GM21360 (cell line): ENCODE measurements around the gene CAPN15.

Experiments used
- ATAC-seq: cut with Tn5 transposase; IDR thresholded peaks from one replicate; pipeline ENCODE4 v1.9.1; 2021; ENCODE audit warnings: mild to moderate bottlenecking, moderate library complexity; ENCODE audit not compliant: unreplicated experiment

Gene CAPN15

DNA sequence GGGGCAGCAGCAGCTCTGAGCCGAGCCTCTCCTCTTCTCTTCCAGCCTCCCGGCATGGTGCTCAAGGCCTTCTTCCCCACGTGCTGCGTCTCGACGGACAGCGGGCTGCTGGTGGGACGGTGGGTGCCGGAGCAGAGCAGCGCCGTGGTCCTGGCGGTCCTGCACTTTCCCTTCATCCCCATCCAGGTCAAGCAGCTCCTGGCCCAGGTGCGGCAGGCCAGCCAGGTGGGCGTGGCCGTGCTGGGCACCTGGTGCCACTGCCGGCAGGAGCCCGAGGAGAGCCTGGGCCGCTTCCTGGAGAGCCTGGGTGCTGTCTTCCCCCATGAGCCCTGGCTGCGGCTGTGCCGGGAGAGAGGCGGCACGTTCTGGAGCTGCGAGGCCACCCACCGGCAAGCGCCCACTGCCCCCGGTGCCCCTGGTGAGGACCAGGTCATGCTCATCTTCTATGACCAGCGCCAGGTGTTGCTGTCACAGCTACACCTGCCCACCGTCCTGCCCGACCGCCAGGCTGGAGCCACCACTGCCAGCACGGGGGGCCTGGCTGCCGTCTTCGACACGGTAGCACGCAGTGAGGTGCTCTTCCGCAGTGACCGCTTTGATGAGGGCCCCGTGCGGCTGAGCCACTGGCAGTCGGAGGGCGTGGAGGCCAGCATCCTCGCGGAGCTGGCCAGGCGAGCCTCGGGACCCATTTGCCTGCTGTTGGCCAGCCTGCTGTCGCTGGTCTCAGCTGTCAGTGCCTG is 46.7 kb downstream of the CAPN15 start:
- ATAC-seq: no peak

DNA sequence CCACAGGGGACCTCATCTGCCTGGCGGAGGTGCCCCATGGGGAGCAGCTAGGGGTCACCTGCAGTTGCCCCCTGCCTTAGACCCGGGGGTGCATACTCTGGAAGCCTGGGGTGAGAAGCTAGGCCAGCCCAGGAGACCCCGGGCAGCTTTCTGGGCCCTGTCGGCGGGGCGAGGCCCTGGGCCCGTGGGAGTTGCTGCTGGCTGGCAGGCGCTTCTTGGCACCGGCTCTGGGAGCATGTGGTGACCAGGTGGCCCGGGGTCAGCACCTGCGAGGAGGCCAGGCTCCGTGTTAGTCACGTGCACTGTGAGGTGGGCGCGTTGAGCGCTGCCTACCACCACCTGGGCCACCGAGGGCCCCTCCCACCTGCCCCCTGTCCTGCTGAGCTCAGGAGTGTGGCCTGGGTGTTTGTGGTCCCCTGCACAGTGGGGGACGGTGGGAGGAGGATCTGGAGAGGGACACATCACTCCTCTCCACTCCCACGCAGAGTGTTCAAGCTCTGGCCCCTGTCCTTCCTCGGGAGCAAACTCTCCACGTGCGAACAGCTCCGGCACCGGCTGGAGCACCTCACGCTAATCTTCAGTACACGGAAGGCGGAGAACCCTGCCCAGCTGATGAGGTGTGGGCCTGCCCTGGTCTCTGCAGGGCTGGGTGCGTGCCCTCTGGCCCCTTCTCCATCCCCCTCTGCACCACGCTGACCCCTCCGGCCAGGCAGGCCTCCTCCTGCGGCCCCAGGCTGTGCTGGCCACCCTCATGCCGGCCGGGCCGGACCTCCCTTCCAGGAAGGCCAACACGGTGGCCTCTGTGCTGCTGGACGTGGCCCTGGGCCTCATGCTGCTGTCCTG is 48.1 kb downstream of the CAPN15 start:
- ATAC-seq: no peak

DNA sequence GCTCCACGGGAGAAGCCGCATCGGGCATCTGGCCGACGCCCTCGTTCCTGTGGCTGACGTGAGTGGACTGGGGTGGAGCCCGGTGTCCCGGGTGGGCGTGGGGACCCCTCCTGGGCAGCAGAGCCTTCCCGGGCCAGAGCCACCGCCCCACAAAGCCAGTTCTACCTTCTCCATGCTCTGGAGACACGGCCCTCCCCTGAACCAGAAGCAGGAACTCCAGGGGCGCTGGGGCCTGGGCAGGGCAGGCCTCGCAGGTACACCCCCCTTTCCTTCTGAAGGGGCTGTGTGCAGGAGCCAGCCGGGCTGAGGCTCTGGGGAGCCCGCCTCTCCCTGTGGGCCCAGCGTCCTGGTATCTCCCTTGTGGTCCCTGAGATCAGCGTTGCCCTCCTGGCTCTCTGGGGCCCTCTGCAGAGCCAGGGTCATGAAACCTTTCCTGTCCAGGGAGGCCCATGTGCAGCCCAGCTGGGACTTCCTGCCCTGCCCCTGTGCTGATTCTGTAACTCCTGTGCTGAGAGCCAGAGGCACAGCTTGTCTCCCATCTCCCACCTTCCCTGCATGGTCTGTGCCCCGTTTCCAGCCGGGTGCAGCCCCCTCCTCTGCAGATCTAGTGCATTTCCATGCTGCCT is 48.8 kb downstream of the CAPN15 start:
- ATAC-seq: no peak

DNA sequence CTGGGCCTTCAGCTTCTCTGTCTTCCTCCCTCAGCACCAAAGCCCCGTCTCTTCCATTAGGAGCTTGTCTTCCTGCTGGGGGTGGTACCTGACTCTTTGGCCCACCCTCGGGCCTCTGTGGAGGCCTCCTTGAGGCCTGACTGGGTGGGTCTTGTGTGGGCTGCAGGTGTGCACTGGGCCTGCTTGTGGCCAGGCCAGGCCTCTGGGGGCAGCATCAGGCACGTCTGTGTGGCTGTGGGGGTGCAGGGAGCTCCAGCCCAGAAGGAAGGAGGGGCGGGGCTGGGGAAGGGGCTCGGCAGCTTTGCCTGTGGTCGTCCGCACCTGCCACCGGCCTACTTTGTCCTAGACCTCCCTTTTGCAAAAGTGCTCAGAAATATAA is 49.3 kb downstream of the CAPN15 start:
- no peak for ATAC-seq

DNA sequence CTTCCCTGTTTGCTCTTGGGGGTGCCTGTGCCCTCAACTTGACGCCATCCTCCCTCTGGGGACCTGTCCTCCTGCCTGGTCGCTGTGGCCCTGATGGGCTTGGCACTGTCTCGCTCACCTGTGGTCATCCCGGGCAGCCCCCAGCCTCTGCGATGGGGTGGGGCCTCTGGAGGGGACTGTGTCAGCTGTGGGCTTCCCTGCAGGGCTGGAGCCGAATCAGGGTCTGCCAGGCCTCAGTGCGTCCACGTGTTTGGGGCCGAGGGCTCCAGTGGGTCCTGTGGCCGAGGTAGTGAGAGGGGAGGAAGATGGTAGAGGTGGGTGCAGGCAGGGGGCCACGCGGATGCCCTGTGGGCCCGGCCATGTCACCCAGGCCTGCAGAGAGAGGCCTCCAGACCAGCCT is 50.3 kb downstream of the CAPN15 start:
- ATAC-seq: no peak

DNA sequence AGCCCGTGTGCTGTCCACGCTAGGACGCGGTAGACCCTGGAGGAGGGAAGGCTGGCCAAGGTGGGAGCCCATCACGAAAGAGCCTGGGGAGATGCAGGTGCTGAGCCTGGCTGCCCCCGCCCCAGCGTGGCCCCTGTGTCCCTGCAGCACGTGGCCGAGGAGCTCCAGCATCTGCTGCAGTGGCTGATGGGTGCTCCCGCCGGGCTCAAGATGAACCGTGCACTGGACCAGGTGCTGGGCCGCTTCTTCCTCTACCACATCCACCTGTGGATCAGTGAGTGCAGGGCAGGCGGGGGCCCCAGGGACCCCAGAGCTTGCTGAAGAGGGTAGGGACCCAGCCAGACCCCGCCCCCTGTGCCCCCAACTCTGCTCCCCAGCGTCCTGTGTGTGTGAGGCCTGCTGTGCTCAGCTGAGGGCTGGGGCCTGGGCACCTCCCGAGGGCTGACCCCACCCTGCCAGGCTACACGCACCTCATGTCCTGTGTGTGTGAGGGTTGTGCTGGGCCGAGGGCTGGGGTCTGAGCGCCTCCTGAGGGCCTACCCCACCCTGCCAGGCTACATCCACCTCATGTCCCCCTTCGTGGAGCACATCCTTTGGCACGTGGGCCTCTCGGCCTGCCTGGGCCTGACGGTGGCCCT is 50.8 kb downstream of the CAPN15 start:
- no peak for ATAC-seq

DNA sequence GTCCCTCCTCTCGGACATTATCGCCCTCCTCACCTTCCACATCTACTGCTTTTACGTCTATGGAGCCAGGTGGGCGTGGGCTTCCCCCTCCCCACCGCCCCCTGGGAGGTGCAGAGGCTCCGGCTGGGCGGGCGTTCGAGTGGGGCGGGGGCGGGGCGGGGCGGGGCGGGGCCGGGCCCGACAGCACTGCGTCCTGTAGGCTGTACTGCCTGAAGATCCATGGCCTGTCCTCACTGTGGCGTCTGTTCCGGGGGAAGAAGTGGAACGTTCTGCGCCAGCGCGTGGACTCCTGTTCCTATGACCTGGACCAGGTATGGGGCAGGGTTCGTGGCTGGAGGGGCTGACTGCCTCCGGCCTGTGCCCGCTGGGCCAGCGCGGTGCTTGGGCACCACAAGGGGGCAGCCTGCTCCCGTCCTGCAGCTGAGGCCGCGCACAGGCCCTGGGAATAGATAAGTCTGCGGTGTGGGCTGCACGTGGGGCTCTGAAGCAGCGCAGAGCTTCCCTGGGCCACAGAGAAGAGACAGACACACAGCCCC is 51.4 kb downstream of the CAPN15 start:
- ATAC-seq: no peak

DNA sequence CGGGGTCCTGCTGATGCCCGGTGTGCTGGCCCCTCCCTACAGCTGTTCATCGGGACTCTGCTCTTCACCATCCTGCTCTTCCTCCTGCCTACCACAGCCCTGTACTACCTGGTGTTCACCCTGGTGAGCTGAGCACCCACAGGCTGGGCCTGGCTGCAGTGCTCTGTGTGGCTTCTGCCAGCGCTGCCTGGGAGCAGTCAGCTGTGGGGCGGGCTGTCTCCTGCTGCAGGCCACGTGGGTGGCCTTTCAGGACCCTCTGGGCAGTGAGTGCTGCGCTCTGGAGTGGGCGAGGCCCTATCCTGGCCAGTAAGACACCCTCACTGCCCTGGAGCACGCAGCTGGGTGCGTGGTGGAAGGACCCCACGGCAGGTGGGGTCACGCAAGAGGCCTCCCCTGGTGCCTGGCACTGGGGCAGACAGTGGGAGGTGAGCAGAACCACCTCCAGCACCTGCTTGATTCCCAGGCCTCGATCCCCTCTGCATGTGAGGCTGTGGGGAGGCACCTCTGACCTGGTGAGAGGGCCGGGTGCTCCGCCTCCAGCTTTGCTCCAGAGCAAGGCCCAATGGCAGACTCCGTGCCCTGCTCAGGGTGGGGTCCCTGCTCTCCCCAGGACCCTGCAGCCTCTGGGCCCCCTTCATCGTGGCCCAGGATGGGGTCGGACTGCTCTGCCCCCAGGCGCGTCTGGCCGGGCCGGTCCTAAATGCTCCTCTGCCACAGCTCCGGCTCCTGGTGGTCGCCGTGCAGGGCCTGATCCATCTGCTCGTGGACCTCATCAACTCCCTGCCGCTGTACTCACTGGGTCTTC is 52.8 kb downstream of the CAPN15 start:
- no peak for ATAC-seq

DNA sequence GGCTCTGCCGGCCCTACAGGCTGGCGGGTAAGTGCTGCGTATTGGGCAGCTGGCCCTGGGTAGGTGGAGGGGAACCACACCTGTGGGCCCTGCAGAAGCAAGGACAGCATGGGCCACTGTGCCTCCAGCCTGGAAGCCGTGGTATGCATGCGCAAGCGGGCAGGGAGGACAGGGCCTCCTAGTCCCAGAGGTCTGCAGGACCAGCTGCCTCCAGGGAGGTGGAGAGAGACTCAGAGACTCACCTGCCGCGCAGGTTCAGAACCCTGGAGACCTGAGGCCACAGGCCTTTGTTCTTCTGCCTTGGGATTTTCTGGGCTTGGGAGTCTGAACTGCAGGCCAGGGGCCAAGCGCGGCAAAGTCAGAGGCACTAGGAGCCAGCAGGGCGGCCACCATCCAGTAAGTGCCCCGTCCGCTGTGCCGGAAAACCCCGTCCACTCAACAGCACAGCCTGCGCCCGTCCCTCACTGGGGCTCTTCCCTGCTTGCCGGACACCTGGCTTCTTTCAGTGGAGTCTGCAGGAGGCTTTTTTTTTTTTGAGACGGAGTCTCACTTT is 53.5 kb downstream of the CAPN15 start:
- ATAC-seq: no peak

DNA sequence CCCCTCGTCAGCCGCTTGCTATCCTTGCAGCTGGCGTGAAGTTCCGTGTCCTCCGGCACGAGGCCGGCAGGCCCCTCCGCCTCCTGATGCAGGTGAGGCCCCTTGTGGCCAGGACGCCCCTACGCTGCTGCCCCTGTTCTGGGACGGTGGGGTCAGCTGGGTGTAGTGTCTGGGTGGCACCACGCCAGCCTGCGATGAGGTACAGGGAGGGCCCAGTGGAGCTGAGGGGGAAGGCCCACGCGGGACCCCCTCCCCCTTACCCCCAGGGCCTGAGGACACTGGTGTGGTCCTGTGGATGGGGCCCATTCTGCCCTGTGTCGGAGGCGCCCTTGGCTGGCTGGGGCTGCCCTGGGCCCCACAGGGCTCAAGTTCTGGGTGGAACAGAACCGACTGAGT is 54.7 kb downstream of the CAPN15 start:
- ATAC-seq: no peak

DNA sequence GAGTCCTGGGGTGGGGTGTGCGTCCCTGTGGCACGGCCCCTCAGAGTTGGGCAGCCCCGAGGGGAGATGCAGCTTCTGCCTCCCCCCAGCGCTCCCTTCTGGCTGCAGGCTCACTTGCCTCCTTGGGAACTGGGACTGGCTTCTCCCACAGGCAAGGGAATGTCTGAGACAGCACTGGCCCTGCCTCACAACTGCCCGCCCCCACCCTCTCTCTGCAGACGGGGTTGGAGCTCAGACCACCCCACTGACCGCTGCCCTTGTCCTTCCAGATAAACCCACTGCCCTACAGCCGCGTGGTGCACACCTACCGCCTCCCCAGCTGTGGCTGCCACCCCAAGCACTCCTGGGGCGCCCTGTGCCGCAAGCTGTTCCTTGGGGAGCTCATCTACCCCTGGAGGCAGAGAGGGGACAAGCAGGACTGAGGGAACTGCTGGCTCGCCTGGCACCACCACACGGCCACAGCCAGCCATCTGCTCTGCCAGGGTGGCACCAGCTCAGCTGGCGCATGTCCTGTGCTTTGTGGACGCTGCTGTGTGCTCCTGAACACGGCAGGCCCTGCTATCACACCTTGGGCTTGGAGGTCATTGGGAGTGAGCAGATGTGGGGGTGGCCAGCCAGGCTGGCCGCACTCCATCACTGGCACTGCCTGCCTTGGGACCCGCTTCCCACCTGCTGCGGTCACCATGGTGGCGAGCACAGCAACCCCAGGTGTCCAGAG is 55.3 kb downstream of the CAPN15 start:
- no peak for ATAC-seq

DNA sequence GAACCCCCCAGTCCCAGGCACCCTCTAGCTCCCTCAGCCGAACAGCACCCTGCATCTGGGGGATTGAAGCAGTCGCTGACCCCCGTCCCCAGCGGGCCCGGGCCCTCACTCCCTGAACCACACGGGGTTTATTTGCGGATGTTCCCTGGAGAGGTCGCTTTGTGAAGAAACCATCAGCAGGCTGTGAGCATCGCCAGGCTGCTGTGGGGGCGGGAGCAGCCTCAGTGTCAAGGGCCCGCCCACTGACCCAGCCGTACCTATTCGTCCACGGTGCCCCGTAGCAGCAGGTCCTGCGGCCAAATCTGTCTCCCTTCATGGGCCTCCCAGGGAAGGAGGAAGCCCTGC is 55.9 kb downstream of the CAPN15 start:
- ATAC-seq: no peak

DNA sequence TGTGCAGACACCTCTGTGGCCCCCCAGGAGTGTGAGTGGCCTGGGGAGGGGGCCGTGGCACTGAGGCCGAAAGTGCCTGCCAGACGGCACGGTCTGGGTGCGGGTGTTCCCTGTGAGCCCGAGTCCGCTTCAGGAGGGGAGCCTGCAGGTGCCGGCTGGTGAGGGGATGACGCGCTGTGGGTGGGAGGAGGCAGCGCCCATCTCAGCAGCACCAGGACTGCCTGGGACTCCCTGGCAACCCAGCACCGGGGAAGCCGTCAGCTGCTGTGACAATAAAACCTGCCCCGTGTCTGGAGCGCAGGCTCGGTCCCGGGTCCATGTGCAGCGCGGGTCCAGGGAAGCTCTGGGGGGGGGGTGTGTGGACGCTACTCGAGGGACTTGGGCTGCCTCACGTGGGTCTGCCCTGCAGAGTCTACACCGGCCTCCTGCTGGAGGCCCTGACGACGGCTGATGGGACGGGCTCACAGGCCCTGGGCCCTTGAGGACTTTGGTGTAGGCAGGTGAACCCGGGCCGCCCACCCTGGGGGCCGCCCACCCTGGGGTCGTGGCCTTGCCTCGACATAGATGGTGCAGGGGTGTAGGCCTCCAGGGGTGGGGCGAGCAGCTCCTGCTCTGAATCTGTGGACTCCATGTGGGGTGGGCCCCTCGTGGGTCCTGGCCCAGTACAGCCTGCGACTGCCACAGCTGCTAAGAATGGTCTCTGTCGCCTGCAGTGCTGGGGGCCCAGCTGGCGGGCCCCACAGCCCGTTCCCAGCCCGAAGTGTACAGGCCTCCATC is 56.5 kb downstream of the CAPN15 start:
- ATAC-seq: no peak

DNA sequence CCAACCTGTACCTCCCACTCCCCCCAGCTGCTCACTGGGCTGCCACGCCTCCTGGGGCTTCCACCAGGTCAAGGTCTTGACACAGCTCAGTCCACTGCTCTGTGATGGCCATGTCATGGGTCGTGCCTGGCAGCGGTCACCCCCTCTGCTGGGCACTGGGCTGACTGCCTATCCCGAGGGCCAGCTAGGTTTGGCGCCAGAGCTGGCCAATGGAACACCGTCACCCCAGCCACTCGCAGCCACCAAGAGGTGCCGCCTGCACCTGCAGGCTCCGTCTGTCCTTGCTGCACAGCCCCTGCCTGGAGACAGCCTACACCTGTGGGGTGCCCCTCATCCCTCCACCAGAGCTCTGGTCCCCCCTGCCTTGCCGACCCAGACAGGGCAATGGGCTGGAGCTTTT is 57.8 kb downstream of the CAPN15 start:
- ATAC-seq: no peak

DNA sequence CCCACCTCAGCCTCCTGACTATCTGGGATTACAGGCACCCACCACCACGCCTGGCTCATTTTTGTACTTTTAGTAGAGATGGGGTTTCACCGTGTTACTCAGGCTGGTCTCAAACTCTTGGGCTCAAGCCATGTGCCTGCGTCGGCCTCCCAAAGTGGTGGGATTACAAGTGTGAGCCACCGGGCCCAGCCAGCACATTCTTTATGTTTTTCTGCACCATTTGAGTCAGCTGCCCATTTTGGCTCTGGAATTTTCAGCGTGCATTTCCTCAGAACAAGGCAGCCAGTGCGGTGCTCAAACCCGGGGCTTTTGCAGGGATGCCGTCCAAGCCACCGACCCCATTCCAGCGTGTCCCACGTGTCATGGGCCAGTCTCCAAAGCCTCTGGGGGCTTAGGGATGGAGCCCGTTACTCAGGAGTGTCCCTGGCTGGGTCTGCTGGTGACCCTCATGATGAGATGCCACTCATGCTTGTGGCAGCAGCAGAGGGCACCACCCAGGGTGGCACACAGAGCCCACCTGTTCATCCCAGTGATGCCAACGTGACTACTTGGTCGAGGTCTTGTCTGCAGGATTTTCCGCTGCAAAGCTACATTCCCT is 58.6 kb downstream of the CAPN15 start:
- no peak for ATAC-seq

DNA sequence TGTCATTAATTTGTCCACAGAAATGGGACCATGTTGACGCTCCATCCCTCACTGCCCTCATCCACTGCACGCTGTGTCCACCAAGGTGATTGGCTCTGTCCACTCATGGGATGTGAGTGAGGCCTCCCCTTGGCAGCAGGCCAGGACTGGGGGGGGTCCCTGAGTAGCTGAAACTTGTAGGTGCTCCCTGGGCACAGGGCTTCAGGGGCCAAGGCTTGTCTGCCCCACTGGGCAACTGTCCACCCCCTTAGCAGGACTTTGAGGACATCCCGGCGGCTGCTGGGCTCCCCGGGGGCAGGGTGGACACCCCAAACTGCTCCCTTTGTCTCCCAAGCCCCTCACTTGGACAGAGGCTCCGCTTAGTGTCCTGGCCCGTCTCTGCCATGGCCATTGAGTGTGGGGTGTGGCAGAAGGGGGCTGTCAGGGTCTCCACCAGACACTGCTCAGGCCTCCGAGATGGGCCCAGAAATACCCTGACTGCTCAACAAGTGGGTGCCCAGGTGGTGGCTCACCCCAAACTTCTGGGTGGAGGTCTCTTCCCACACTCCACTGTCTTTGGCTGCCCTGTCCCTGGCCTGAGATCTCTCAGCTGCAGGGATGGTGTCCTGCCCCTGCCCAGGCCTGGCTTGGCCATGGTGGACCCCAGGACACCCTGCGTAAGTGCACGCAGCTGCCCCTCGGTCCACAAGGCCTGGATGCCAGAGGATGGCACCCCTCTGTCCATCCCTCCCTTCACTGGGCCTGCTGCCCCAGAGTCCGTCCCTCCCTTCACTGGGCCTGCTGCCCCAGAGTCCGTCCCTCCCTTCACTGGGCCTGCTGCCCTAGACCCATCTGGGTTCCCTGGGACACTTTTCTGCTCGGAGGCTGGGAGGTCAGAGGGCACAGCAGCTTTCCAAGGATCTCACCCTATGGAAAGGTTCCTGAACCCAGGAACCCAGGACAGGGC is 59.4 kb downstream of the CAPN15 start:
- no peak for ATAC-seq

DNA sequence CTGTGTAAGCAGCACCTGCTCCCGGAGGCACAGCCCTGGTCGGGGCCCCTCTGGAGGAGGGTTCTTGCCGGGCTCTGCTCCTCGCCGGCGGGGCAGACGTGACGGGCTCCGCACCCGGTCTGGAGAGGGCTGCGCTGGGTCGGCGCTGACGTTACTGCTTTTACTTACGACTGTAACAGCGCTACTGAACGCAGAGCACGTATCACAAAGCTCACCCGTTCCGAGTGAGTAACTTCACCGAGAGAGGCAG is 61.1 kb downstream of the CAPN15 start:
- ATAC-seq: peak; percentile 18
